GM12878 (cell line): ENCODE data around the gene CREBZF. TPM values are rescaled to one million over a fixed set of nuclear protein-coding genes. Genes with fewer than 3 reads are reported as not detected.

ENCODE experiments used
- ASH2L ChIP-seq: fragments of 300-600, 200-600 bp; sonication (generic); IDR thresholded peaks from 2 replicates; pipeline ENCODE4 v1.6.1; 2017; ENCODE audit warnings: low read depth, mild to moderate bottlenecking, borderline replicate concordance
- BMI1 ChIP-seq: fragments of 450-650 bp; IDR thresholded peaks from 2 replicates; pipeline ENCODE4 v1.6.1; 2016; ENCODE audit warnings: mild to moderate bottlenecking, moderate library complexity, borderline replicate concordance
- BRCA1 ChIP-seq: IDR thresholded peaks from 2 replicates; pipeline ENCODE4 v1.6.1; 2011; ENCODE audit warnings: low read depth, low read length, improper control_type of control experiment
- CHD2 ChIP-seq: IDR thresholded peaks from 2 replicates; pipeline ENCODE4 v1.6.1; 2011; ENCODE audit warnings: low read depth, low read length, improper control_type of control experiment, borderline replicate concordance
- CHD4 ChIP-seq: fragments of 200-600 bp; sonication (generic); IDR thresholded peaks from 2 replicates; pipeline ENCODE4 v1.6.1; 2016; ENCODE audit warnings: mild to moderate bottlenecking
- CREB1 ChIP-seq: IDR thresholded peaks from 2 replicates; pipeline ENCODE4 v1.6.1; 2012; ENCODE audit warnings: low read depth, mild to moderate bottlenecking, inconsistent platforms
- CREM ChIP-seq: IDR thresholded peaks from 2 replicates; pipeline ENCODE4 v1.6.1; 2014; ENCODE audit warnings: antibody characterized with exemption, low read depth
- EED ChIP-seq: sonication (generic); IDR thresholded peaks from 2 replicates; pipeline ENCODE4 v1.6.1; 2016; ENCODE audit warnings: antibody characterized with exemption, low read depth
- FOS ChIP-seq: IDR thresholded peaks from 3 replicates; pipeline ENCODE4 v1.6.1; 2011; ENCODE audit warnings: borderline replicate concordance; ENCODE audit not compliant: insufficient read length; ENCODE audit errors: extremely low read depth
- MXI1 ChIP-seq: fragments of 150-350 bp; IDR thresholded peaks from 2 replicates; pipeline ENCODE4 v1.6.1; 2011; ENCODE audit warnings: low read depth, mild to moderate bottlenecking, inconsistent platforms, low read length, improper control_type of control experiment
- NR2C2 ChIP-seq: IDR thresholded peaks from 2 replicates; pipeline ENCODE4 v1.6.1; 2011; ENCODE audit warnings: borderline replicate concordance, low read depth; ENCODE audit not compliant: control insufficient read depth, insufficient read length
- NR2F1 ChIP-seq: fragments of 450-650 bp; conservative IDR thresholded peaks from 2 replicates; pipeline ENCODE4 v1.6.1; 2017; ENCODE audit warnings: mild to moderate bottlenecking
- PAX5 ChIP-seq: IDR thresholded peaks from 2 replicates; pipeline ENCODE4 v1.6.1; 2011; ENCODE audit warnings: low read depth, low read length, borderline replicate concordance
- PAX8 ChIP-seq: fragments of 450-650 bp; IDR thresholded peaks from 2 replicates; pipeline ENCODE4 v1.6.1; 2017; ENCODE audit warnings: mild to moderate bottlenecking, moderate library complexity
- RFX5 ChIP-seq: IDR thresholded peaks from 2 replicates; pipeline ENCODE4 v1.6.1; 2011; ENCODE audit warnings: low read depth, low read length, improper control_type of control experiment
- SIN3A ChIP-seq: IDR thresholded peaks from 2 replicates; pipeline ENCODE4 v1.6.1; 2012; ENCODE audit warnings: low read depth, low read length, improper control_type of control experiment
- SMAD5 ChIP-seq: IDR thresholded peaks from 2 replicates; pipeline ENCODE4 v1.6.1; 2016; ENCODE audit warnings: antibody characterized with exemption, low read depth
- SREBF1 ChIP-seq: IDR thresholded peaks from 2 replicates; pipeline ENCODE4 v1.6.1; 2012; ENCODE audit warnings: mild to moderate bottlenecking, low read length
- ZNF274 ChIP-seq: IDR thresholded peaks from one replicate; pipeline ENCODE4 v1.8.0; 2011; ENCODE audit not compliant: insufficient read length, insufficient read depth
- ZNF622 ChIP-seq: fragments of 450-650 bp; IDR thresholded peaks from 2 replicates; pipeline ENCODE4 v1.6.1; 2017; ENCODE audit warnings: mild to moderate bottlenecking, inconsistent platforms
- ZSCAN29 ChIP-seq: fragments of 450-650 bp; IDR thresholded peaks from 2 replicates; pipeline ENCODE4 v1.6.1; 2017; ENCODE audit warnings: mild to moderate bottlenecking, moderate library complexity
- polyA plus RNA-seq, 11 experiments: library from polyadenylated mRNA; depleted of rRNA in 4 of 11; unstranded in 6 of 11; stranded (reverse) in 5 of 11; fragments of >200 nt; fragmentation: Nextera tagmentation in 4 of 11; fragmentation: Illumina TruSeq in 1 of 11; extraction: Ambion mirVana in 4 of 11; extraction: Trizol in 1 of 11; gene quantifications; 1 replicate in 1 of 11; 2 replicates in 10 of 11; pipeline versions ENCODE4 v1.2.1 to v1.2.3, GENCODE V29; 2011 to 2016; ENCODE audit warnings: inconsistent platforms in 2 of 11, missing spikeins in 2 of 11, low read depth in 1 of 11
- total RNA-seq, 4 experiments: library from RNA; depleted of rRNA in 3 of 4; stranded (reverse); fragments of >200 nt in 3 of 4; fragmentation: Illumina TruSeq in 1 of 4; extraction: Trizol in 1 of 4; gene quantifications; 2 replicates each; pipeline versions ENCODE4 v1.2.1 to v1.2.3, GENCODE V29; 2013 to 2021
- TF ChIP-seq, protein P1 (sequence below): IDR thresholded peaks from 2 replicates; pipeline ENCODE4 v1.6.1; 2012; ENCODE audit warnings: low read length, inconsistent platforms
- TF ChIP-seq, protein P2 (sequence below): fragments of 450-650 bp; IDR thresholded peaks from 2 replicates; pipeline ENCODE4 v1.6.1; 2018; ENCODE audit warnings: borderline replicate concordance, mild to moderate bottlenecking; ENCODE audit not compliant: partially characterized antibody
- TF ChIP-seq, protein P3 (sequence below): fragments of 450-650 bp; IDR thresholded peaks from 2 replicates; pipeline ENCODE4 v1.6.1; 2016; ENCODE audit warnings: mild to moderate bottlenecking
- TF ChIP-seq, protein P4 (sequence below): fragments of 450-650 bp; IDR thresholded peaks from 2 replicates; pipeline ENCODE4 v1.6.1; 2017; ENCODE audit warnings: antibody characterized with exemption, mild to moderate bottlenecking, moderate library complexity

Gene CREBZF
- total and polyA plus RNA-seq, 10 of the 15 experiments (the other 5 are each of a cell fraction or from before 2014, with no cell fraction given): 11.1 to 51.2 (median 34.1) TPM

DNA sequence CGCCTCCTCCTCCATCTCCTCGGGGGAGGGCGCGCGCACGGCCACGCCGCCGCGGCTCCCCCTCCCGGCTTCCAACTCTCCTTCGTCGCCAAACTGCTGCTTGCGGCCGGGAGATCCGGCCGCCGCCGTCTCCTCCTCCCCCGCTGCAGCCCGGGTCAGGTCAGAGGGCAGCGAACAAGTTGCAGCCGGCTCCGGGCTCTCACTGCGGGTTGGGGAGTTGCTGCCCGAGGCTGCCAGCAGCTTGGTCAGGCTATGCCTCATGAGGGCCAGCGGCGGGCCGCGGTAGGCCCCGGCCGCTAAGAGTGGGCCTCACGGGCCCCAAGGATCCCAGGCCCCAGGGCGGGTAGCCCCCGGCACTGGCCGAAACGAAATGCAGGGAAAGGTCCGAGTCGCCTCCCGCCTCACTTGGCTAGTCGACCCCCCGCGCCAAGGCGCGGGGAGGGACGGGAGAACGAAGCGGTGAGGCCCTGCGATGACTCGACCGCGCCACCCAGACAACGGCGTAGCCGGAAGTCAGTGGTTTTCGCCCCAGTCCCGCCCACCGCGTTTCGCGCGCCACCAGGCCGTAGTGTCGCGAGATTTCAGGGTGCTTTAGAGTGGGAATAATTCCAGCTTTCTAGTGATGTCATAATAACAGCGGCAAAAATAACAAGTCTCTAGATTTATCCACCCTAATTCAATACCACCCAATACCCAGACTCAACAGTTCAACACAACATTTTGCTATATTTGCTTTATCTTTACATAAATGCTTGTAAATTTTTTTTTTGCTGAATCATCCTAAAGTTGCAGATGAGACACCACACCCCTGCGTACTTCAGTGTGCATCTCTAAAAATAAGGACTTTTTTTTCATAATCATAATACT, at the start of gene CREBZF (continued):
- TF ChIP-seq, protein P1, sequence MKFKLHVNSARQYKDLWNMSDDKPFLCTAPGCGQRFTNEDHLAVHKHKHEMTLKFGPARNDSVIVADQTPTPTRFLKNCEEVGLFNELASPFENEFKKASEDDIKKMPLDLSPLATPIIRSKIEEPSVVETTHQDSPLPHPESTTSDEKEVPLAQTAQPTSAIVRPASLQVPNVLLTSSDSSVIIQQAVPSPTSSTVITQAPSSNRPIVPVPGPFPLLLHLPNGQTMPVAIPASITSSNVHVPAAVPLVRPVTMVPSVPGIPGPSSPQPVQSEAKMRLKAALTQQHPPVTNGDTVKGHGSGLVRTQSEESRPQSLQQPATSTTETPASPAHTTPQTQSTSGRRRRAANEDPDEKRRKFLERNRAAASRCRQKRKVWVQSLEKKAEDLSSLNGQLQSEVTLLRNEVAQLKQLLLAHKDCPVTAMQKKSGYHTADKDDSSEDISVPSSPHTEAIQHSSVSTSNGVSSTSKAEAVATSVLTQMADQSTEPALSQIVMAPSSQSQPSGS: peak; percentile 91
- TF ChIP-seq SMAD5 (peak; percentile 29; the same call in 1 of the 2 replicates), CREM (peak; percentile 72), NR2C2 (no peak), CREB1 (peak; percentile 77), PAX8 (no peak), CHD2 (peak; percentile 98), SIN3A (peak; percentile 18; the same call in 1 of the 2 replicates), FOS (no peak), SREBF1 (no peak), ZSCAN29 (no peak), MXI1 (no peak), ZNF274 (no peak), RFX5 (no peak), BRCA1 (peak; percentile 78), NR2F1 (peak; percentile 90), CHD4 (no peak), PAX5 (no peak), ASH2L (no peak), ZNF622 (no peak), EED (no peak), BMI1 (no peak)
- TF ChIP-seq, protein P2, sequence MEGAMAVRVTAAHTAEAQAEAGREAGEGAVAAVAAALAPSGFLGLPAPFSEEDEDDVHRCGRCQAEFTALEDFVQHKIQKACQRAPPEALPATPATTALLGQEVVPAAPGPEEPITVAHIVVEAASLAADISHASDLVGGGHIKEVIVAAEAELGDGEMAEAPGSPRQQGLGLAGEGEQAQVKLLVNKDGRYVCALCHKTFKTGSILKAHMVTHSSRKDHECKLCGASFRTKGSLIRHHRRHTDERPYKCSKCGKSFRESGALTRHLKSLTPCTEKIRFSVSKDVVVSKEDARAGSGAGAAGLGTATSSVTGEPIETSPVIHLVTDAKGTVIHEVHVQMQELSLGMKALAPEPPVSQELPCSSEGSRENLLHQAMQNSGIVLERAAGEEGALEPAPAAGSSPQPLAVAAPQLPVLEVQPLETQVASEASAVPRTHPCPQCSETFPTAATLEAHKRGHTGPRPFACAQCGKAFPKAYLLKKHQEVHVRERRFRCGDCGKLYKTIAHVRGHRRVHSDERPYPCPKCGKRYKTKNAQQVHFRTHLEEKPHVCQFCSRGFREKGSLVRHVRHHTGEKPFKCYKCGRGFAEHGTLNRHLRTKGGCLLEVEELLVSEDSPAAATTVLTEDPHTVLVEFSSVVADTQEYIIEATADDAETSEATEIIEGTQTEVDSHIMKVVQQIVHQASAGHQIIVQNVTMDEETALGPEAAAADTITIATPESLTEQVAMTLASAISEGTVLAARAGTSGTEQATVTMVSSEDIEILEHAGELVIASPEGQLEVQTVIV: no peak
- TF ChIP-seq, protein P3, sequence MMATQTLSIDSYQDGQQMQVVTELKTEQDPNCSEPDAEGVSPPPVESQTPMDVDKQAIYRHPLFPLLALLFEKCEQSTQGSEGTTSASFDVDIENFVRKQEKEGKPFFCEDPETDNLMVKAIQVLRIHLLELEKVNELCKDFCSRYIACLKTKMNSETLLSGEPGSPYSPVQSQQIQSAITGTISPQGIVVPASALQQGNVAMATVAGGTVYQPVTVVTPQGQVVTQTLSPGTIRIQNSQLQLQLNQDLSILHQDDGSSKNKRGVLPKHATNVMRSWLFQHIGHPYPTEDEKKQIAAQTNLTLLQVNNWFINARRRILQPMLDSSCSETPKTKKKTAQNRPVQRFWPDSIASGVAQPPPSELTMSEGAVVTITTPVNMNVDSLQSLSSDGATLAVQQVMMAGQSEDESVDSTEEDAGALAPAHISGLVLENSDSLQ: no peak
- TF ChIP-seq, protein P4, sequence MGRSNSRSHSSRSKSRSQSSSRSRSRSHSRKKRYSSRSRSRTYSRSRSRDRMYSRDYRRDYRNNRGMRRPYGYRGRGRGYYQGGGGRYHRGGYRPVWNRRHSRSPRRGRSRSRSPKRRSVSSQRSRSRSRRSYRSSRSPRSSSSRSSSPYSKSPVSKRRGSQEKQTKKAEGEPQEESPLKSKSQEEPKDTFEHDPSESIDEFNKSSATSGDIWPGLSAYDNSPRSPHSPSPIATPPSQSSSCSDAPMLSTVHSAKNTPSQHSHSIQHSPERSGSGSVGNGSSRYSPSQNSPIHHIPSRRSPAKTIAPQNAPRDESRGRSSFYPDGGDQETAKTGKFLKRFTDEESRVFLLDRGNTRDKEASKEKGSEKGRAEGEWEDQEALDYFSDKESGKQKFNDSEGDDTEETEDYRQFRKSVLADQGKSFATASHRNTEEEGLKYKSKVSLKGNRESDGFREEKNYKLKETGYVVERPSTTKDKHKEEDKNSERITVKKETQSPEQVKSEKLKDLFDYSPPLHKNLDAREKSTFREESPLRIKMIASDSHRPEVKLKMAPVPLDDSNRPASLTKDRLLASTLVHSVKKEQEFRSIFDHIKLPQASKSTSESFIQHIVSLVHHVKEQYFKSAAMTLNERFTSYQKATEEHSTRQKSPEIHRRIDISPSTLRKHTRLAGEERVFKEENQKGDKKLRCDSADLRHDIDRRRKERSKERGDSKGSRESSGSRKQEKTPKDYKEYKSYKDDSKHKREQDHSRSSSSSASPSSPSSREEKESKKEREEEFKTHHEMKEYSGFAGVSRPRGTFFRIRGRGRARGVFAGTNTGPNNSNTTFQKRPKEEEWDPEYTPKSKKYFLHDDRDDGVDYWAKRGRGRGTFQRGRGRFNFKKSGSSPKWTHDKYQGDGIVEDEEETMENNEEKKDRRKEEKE: no peak
